Measurements from ENCODE around the gene PCSK2.

PCSK2 gene

DNA sequence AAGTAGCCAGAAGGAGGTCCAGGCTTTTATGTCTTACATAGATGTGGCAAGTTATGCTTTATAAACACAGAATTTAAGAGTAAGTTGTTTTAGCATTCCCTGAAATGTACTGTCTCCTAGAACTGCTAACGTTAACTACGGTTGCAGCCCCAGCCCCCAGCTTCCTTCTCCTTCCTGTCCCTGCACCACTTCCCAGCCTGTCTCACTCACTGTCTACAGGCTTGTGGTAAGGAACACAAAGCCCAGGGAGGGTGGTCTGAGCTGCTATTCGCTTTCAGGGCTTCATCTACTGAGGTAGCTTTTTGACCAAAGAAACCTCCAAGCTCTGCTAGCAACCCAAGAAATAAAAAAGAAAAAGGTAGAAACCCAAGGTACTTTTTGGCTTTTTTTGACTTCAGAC lies 35.9 kb downstream of the PCSK2 start:
- DNase-seq = peak; percentile 10

DNA sequence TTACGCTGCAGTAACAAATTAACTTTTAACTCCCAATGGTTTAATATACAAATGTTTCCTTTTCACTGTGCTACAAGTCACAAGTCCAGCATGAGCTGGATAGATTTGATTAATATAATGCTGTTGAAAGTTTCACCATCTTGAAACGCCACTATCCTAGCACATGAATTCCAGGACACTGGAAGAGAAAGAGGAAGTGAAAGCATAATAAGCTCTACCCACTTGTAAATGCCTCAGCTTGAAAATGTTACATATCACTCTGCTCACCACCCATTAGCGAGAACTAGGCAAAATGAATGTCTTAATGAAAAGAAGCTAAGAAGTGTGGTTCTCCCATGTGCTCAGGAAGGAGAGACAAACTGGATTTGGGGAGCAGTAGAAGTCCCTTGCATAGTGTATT lies 46.9 kb downstream of the PCSK2 start:
- DNase-seq = no peak

- DNase-seq = peak; percentile 2
Observed at GRCh38 chr20:17276101-17276500, 49.3 kb downstream of the PCSK2 start.

GRCh38 chr20:17281478-17281877 lies 54.6 kb downstream of the PCSK2 start:
- DNase-seq = peak; percentile 17

GRCh38 chr20:17282501-17282900 lies 55.7 kb downstream of the PCSK2 start:
- no peak for DNase-seq

- DNase-seq = no peak
Observed at GRCh38 chr20:17287503-17287902, 60.7 kb downstream of the PCSK2 start.

DNA sequence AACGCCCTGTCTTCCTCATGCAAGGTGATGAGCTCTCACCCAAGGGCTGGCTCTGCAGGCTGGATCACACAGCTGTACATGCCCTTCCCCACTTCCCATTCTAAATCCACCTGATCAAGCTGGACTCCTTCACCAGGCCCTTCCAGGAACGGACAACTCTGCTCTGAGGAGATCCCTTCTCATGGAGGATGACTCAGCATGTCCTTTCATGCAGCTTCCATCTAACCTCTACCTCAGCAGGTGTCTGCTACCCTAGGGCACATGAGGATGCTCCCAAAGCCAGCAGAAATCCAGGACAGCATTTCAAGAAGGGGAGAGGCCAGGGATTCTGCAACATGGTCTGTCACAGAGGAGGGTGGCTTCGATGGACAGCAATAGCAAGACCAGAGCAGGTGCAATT lies 61.2 kb downstream of the PCSK2 start:
- DNase-seq = no peak

DNA sequence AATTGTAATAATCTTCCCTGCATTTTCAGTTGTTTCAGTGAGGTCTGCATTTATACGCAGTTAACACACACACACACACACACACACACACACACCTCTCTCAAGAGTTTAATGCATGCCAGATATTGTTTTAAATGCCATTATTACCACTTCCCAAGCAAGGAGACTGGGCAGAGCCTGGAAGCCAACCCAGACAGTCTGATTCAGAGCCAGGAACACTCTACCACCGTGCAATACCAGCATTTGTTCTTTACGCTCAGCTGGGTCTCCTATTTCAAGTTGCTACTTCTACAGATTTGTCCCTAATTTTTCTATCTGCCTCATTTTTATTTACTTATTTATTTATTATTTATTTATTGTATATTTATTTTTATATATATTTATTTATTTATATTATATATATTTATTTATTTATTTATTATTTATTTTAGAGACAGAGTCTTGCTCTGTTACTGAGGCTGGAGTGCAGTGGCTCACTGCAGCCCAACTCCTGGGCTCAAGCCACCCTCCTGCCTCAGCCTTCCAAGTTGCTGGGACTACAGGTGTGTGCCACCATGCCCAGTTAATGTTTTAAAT lies 68.4 kb downstream of the PCSK2 start:
- DNase-seq = no peak

- DNase-seq = no peak
Observed at GRCh38 chr20:17295991-17296390, 69.2 kb downstream of the PCSK2 start.

DNA sequence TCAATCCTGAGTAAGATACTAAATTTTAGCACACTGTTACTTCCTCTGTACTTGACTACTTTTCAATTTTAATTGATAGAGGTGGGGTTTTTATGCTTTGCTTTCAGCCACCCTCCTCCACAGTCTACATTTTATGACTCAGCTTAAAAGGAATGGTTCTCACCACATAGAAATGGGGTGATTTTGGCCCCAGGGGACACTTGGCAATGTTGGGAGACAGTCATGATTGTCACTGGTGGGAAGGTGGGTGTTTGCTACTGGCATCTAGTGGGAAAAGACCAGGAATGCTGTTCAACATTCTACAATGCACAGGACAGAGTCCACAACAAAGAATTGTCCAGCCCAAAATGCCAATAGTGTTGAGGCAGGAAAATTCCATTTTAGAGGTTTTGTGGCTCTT lies 71.3 kb downstream of the PCSK2 start:
- DNase-seq = peak; percentile 58

- no peak for DNase-seq
Observed at GRCh38 chr20:17298751-17299150, 71.9 kb downstream of the PCSK2 start.

DNA sequence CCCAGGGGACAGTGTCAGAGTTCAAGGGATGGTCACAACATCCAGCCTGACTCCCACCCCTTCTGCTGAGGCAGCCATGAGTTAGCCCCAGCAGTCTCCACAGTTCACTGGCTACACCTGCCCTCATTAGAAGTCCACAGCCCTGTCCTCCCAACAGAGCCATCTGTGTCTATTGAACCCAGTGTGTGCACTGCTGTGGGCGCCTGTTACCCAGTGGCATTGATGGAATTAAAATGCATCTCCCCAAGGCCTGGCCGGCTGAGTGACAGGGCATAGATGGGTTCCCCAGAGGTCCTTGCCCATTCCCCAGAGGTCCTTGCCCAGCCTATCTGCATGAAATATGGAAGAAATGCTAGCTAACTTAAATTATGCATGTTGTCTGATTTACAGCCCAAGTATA lies 73.3 kb downstream of the PCSK2 start:
- DNase-seq = no peak

DNA sequence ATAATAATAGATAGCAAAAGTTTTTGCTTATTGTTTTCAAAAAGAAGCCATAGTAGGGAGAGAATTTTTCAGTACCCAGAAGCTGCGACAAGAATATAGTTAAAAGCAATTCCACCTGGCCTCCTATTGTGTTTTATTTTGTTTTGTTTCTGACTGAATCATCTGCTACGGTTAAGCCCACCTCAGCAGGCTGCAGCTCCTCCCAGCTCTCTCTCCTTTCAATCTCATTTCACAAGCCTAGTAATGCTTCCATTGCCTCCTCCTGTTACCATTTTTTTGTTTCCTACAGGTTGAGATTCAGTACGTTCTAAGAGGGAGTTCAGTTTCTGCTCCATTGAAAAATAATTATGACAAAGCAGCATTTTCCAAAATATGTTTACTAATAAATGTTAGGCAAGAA lies 77.9 kb downstream of the PCSK2 start:
- no peak for DNase-seq

GRCh38 chr20:17306427-17306826 lies 79.6 kb downstream of the PCSK2 start:
- DNase-seq = no peak

- DNase-seq = peak; percentile 17
Observed at GRCh38 chr20:17314264-17314663, 87.4 kb downstream of the PCSK2 start.

- DNase-seq = no peak
Observed at GRCh38 chr20:17315407-17316231, 88.8 kb downstream of the PCSK2 start.

GRCh38 chr20:17316316-17317038 lies 89.6 kb downstream of the PCSK2 start:
- no peak for DNase-seq

DNA sequence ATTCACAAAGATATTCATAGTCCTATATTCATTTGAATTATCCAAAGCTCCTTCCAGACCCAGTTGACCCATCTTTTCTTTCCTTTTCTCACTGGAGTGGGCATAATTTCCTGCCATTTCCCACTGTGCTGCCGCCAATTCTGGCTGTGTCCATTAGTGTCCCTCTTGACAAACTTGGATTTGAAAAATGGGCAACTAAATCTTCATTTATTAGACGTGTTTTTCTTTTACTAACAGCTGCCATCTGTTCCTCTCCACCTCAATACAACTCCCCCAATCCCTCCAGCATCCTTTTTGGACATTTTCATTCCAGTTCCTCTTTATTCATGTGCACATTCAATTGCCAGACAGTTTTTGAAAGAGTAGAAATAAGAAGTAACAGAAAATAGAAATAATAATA lies 90.5 kb downstream of the PCSK2 start:
- no peak for DNase-seq

DNA sequence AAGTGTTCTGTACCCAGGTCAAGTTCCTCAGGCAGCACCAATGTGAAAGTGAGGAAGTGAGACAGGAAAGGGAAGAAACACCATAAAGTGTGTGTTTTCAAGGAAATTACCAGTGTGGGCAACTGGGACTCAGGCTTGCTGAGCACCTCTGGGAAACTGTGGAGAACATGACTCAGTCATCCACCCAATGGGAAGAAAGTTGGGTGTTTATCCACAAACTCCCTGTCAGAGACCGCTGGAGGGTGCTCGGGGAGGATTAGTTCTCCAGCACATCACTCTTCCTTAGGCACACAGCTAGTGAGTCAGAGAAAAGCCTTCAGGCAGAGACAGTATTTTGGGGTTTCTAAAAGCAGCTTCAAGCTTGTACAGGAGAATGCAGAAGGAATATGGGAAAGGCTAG lies 93.6 kb downstream of the PCSK2 start:
- DNase-seq = peak; percentile 8

DNA sequence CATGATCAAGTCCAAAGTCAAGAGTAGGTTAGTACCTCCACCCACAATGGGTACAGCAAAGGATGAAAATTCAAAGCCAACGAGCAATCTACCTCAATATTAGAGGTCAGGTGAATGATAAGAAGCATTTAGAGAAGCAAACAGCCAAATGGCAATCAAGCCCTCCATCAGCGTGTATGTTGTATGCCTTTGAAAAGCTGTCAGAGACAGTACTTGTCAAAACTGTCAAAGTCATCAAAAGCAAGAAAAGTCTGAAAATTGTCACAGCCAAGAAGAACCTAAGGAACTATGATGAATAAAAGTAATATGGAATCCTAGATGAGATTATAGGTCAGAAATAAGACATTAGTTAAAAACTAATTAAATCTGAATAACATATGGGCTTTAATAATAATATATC lies 99.3 kb downstream of the PCSK2 start:
- no peak for DNase-seq

DNA sequence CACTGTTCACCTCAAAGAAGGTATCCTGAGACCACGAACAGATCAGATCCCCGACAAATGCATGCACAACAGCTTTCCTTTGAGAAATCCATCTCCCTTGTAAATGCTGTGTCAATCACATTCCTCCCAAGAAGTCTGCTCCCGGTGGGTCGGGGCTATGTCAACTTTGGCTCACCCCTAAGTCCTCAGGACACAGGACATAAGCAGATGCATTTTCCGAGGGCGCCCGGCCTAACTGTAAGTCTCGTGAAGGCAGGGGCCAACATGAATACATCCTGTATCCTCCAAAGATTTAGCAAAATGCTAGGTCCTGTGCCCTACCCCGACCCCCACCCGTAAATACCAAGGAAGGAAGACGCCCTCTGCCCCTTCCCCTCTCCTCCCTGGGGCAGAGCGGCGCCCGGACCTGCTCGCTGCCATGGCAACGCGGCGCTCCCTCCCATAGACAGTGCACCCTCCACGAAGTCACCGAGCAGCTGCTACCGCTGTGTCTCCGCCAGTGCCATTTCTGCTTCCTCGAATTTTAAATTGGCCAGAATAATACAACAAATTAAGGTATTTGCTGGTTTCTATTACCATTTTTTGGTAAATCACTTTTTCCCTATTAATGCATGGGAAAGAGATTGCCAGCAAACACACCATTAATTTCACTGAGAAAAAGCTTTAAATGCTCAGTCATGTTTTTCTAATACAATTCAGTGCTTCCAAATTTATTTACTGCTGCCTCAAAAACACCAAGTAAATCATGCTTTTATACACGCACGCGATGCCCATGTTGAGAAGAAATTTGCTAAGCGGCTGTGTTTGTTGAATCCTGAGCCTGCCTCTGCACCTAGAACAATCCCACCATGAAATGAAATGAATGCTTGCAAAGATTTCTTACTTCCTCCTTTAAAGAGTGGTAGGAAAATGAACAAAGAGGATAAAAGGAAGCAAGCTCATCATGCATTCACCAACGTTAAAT lies 100.6 kb downstream of the PCSK2 start:
- DNase-seq = no peak

DNA sequence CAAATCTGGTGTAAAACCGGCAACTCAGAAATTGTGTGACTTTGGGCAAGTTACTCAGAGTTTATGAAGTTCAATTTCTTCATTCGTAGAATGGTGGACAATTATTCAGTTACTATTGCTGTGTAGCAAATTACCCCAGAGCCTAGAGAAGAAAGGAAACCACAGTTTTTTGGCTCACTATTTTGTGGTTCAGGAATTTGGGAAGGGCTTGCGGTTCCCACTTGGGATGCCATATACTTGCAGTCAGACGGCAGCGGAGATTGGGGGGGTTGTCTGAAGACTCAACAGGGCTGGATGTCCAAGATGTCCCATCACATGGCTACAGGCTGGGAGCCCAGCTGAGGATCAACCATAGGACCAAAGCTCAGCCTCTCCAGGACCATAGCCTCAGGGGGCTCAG lies 108.1 kb downstream of the PCSK2 start:
- peak; percentile 45 for DNase-seq

DNA sequence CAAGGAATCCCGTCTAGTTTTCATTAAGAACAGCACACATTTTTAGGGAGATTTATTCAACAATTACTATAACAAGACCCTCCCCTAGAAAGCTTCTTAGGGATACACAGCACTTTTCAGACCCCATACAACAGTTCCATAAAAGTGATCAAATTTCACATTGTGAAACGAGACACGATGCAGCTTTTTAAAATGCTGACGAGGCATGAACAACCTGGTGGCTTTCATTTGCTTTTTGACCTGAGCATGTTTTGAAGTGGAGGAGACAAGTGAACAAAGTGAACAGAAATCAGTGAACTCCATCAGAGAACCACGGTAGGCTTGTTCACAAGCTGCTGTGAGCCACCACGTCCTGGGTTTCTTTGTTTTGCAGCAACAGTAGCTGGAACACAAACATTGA lies 112.2 kb downstream of the PCSK2 start:
- no peak for DNase-seq

Data from fibroblast of skin of right biceps (primary cell).